Effector memory CD4-positive, alpha-beta T cell (primary cell): Measurements from ENCODE around the gene KIF5C.

Experiments
- DNase-seq, 3 donors: peaks; one replicate each; pipeline ENCODE4 v3.0.0-alpha.2; 2020
- H3K27ac ChIP-seq: 2 replicates; pipeline ENCODE4 v1.7.0; 2013; ENCODE audit warnings: mild to moderate bottlenecking, low read length, moderate library complexity; ENCODE audit not compliant: insufficient read depth, poor library complexity, severe bottlenecking
- H3K27me3 ChIP-seq: replicated peaks from 2 replicates; pipeline ENCODE4 v1.7.0; 2013; ENCODE audit warnings: mild to moderate bottlenecking, low read length; ENCODE audit not compliant: insufficient read depth, control insufficient read depth, poor library complexity, severe bottlenecking
- H3K36me3 ChIP-seq: 2 replicates; pipeline ENCODE4 v1.7.0; 2013; ENCODE audit warnings: mild to moderate bottlenecking, low read length, moderate library complexity; ENCODE audit not compliant: control insufficient read depth, insufficient read depth
- H3K4me1 ChIP-seq: 2 replicates; pipeline ENCODE4 v1.7.0; 2013; ENCODE audit warnings: low read length, mild to moderate bottlenecking; ENCODE audit not compliant: control insufficient read depth, insufficient read depth, poor library complexity, severe bottlenecking
- H3K4me3 ChIP-seq: 2 replicates; pipeline ENCODE4 v1.7.0; 2013; ENCODE audit warnings: low read length, low read depth, mild to moderate bottlenecking; ENCODE audit not compliant: insufficient read depth, poor library complexity, severe bottlenecking
- H3K9me3 ChIP-seq: 2 replicates; pipeline ENCODE4 v1.7.0; 2013; ENCODE audit warnings: mild to moderate bottlenecking, low read length, moderate library complexity; ENCODE audit not compliant: control insufficient read depth

The KIF5C gene

GRCh38 chr2:148932536-148932935 is 57.5 kb downstream of the KIF5C start:
- no peak overlapping the region for H3K4me3 ChIP-seq
- no peaks in the 10 kb centered on the region for H3K27me3 ChIP-seq
- no peaks in the 10 kb centered on the region for H3K4me1 ChIP-seq
- peaks cover 7% of the 10 kb centered on the region for H3K36me3 ChIP-seq
- H3K9me3 ChIP-seq = no peaks in the 10 kb centered on the region
- H3K27ac ChIP-seq = no peak overlapping the region
- no peak for DNase-seq

DNA sequence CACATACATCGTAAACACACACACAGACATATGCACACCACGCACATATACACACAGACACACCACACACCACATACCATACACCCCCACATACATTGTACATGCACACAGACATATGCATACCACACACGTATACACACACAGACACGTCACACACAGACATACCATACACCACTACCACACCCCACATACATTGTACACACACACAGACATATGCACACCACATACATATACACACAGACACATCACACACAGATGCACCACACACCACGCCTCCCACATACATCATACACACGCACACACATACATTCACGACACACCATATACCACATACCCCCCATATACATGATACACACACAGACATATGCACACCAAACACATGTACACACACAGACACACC is 58.4 kb downstream of the KIF5C start:
- H3K36me3 ChIP-seq = peaks cover 7% of the 10 kb centered on the region
- no peak overlapping the region for H3K4me3 ChIP-seq
- no peak for DNase-seq
- no peaks in the 10 kb centered on the region for H3K9me3 ChIP-seq
- no peaks in the 10 kb centered on the region for H3K4me1 ChIP-seq
- no peak overlapping the region for H3K27ac ChIP-seq
- no peaks in the 10 kb centered on the region for H3K27me3 ChIP-seq

DNA sequence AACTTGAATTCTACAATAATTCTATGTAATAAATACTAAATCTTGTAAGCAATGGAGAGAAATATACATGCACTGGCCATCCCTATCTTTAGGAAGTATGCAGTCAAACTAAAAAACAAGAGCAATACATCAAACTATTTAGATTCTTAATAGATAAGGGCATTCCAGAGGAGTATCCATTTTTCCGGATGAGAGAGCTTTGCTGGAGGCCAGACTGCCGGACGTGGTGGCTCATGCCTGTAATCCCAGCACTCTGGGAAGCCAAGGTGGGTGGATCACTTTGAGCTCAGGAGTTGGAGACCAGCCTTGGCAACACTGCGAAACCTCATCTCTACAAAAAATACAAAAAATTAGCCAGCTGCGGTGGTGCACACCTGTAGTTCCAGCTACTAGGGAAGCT is 60.8 kb downstream of the KIF5C start:
- Histone ChIP-seq H3K4me1 (no peaks in the 10 kb centered on the region), H3K27ac (no peak overlapping the region), H3K36me3 (peaks cover 7% of the 10 kb centered on the region), H3K4me3 (no peak overlapping the region), H3K27me3 (no peaks in the 10 kb centered on the region), H3K9me3 (no peaks in the 10 kb centered on the region)
- DNase-seq = no peak

GRCh38 chr2:148936857-148937450 is 61.9 kb downstream of the KIF5C start:
- H3K9me3 ChIP-seq = no peaks in the 10 kb centered on the region
- H3K36me3 ChIP-seq = peaks cover 3% of the 10 kb centered on the region
- H3K27me3 ChIP-seq = no peaks in the 10 kb centered on the region
- H3K4me1 ChIP-seq = no peaks in the 10 kb centered on the region
- no peak overlapping the region for H3K27ac ChIP-seq
- H3K4me3 ChIP-seq = no peak overlapping the region
- DNase-seq = no peak

GRCh38 chr2:148939271-148939670 is 64.2 kb downstream of the KIF5C start:
- no peaks in the 10 kb centered on the region for H3K9me3 ChIP-seq
- no peak overlapping the region for H3K27ac ChIP-seq
- no peak overlapping the region for H3K4me3 ChIP-seq
- no peaks in the 10 kb centered on the region for H3K27me3 ChIP-seq
- DNase-seq = no peak
- H3K4me1 ChIP-seq = no peaks in the 10 kb centered on the region
- peaks cover 2% of the 10 kb centered on the region for H3K36me3 ChIP-seq

GRCh38 chr2:148943097-148943496 is 68.1 kb downstream of the KIF5C start:
- no peaks in the 10 kb centered on the region for H3K4me1 ChIP-seq
- no peaks in the 10 kb centered on the region for H3K27me3 ChIP-seq
- no peak overlapping the region for H3K4me3 ChIP-seq
- no peak for DNase-seq
- peaks cover 2% of the 10 kb centered on the region for H3K36me3 ChIP-seq
- no peak overlapping the region for H3K27ac ChIP-seq
- no peaks in the 10 kb centered on the region for H3K9me3 ChIP-seq

GRCh38 chr2:148944536-148944935 is 69.5 kb downstream of the KIF5C start:
- H3K9me3 ChIP-seq = no peaks in the 10 kb centered on the region
- no peak overlapping the region for H3K27ac ChIP-seq
- no peak for DNase-seq
- no peak overlapping the region for H3K4me3 ChIP-seq
- no peaks in the 10 kb centered on the region for H3K27me3 ChIP-seq
- no peaks in the 10 kb centered on the region for H3K4me1 ChIP-seq
- H3K36me3 ChIP-seq = peaks cover 6% of the 10 kb centered on the region

- Histone ChIP-seq H3K36me3 (peaks cover 23% of the 10 kb centered on the region), H3K4me1 (no peaks in the 10 kb centered on the region), H3K9me3 (no peaks in the 10 kb centered on the region), H3K4me3 (no peak overlapping the region), H3K27ac (no peak overlapping the region), H3K27me3 (no peaks in the 10 kb centered on the region)
- no peak for DNase-seq
These were observed 72.3 kb downstream of the KIF5C start for GRCh38 chr2:148947299-148947698.

DNA sequence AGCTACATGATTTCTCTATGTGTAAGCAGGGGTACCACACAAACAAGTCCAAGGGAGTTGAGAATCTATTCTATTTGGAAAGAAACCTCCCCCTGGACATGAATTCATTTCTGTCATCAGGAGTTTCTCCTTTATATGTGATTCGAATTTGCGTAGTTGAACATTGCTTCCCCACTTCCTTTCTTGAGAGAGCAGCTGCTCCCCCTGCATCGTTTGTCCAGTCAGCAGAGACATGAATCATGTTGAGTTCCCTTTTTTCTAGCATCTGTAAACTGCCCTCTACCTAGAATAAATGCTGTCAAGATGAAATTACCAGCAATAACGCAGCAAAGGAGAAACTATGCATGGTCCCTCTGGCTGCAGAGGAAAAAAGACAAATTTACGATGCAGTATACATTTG is 73.8 kb downstream of the KIF5C start:
- DNase-seq = no peak
- no peaks in the 10 kb centered on the region for H3K27me3 ChIP-seq
- H3K9me3 ChIP-seq = no peaks in the 10 kb centered on the region
- H3K27ac ChIP-seq = no peak overlapping the region
- H3K4me1 ChIP-seq = no peaks in the 10 kb centered on the region
- H3K36me3 ChIP-seq = peaks cover 21% of the 10 kb centered on the region
- H3K4me3 ChIP-seq = no peak overlapping the region

DNA sequence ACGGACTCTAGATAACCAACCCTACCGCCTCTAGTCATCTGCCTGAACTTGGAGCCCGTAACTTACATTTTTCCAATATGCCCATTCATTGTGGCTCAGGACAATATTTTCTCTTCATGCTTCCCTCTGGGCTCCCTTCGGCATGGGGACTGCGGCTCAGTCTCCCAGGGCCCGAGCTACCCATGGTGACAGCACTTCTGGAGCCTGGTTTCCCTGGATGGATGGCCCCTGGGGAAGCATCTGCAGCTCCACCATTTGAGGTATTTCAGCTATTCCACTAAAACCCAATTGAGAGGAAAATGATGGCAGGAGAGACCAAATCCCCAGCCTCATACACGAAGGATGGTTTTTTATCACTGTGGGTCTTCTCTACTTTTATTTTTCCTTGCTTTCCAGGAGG is 74.3 kb downstream of the KIF5C start:
- no peaks in the 10 kb centered on the region for H3K4me1 ChIP-seq
- DNase-seq = no peak
- H3K36me3 ChIP-seq = peaks cover 21% of the 10 kb centered on the region
- H3K9me3 ChIP-seq = no peaks in the 10 kb centered on the region
- H3K4me3 ChIP-seq = no peak overlapping the region
- no peaks in the 10 kb centered on the region for H3K27me3 ChIP-seq
- H3K27ac ChIP-seq = no peak overlapping the region
